ENCODE results near the gene CFAP157.
"Not testable (repeated sequence)": the region's sequence is repeated elsewhere in the genome, so short reads cannot be mapped to it uniquely, and the experiment has no call there.

GRCh38 chr9:127756776-127757175 is 50.0 kb downstream of the CFAP157 start:
- TF ChIP-seq CTCF (IDR thresholded peaks at IDR 0.05); POLR2A (IDR thresholded peaks at IDR 0.05); POLR2AphosphoS5 (IDR thresholded peaks at IDR 0.05; ENCODE audit: insufficient read depth in 1 of 2, low read depth in 1 of 2): not testable (repeated sequence)

Measured in vagina (tissue), 2 donors.